Esophagus squamous epithelium (tissue), 4 donors: ENCODE measurements around the gene CD276.

Experiments
- CTCF ChIP-seq, 6 experiments: fragments of 450-650 bp in 4 of 6; fragments of 200-600 bp in 2 of 6; sonication (generic) in 2 of 6; IDR thresholded peaks; one replicate each; pipeline ENCODE4 v1.5.1; 2016 to 2019; ENCODE audit warnings: antibody characterized with exemption in 6 of 6, mild to moderate bottlenecking in 4 of 6, moderate library complexity in 4 of 6
- POLR2A ChIP-seq, 4 donors: fragments of 450-650 bp; IDR thresholded peaks; one replicate each; pipeline ENCODE4 v1.6.1; 2017; ENCODE audit warnings: antibody characterized with exemption in 4 of 4, mild to moderate bottlenecking in 4 of 4, moderate library complexity in 3 of 4

GRCh38 chr15:73695773-73696640, 11.8 kb downstream of the CD276 start:
- no peak for TF ChIP-seq CTCF (IDR thresholded peaks at IDR 0.05)
- TF ChIP-seq POLR2A (IDR thresholded peaks at IDR 0.05) = no peak
